K562 treated with DMSO at 1 percent for 4 hours (cell line): ENCODE results near the gene ZNF253. TPM values are rescaled to one million over a fixed set of nuclear protein-coding genes. Genes with fewer than 3 reads are reported as not detected.

Experiments
- total RNA-seq: library from RNA; unstranded; fragments of 300-600 nt; gene quantifications from 2 replicates; pipeline ENCODE4 v1.2.3, GENCODE V29; 2022; ENCODE audit not compliant: insufficient read depth

Gene ZNF253
- total RNA-seq, result 2.4 and 4.5 TPM in 2 replicates

GRCh38 chr19:19865750-19866610 lies at the start of gene ZNF253:
Gene ZNF253 (plus strand): TSS chr19:19865882. CDS start chr19:19865997, 115 bp downstream.

GRCh38 chr19:19821366-19821951 lies 44.2 kb upstream of the ZNF253 start, which contains the start of gene ZNF506:
Gene ZNF506 (minus strand): TSS chr19:19821750. CDS start chr19:19821603, 147 bp downstream.

GRCh38 chr19:19900729-19901444 lies 35.2 kb downstream of the ZNF253 start, which contains the start of gene ZNF93:
Gene ZNF93 (plus strand): TSS chr19:19900946. CDS start chr19:19901089, 143 bp downstream.

Other genes with a start within 250 kb of the ZNF253 start
- 2.6 and 3.4 TPM in 2 replicates for gene PBX4, start 247.2 kb upstream of the ZNF253 start, total RNA-seq
- gene LPAR2, start 237.7 kb upstream of the ZNF253 start, total RNA-seq, result 11.9 and 19.4 TPM in 2 replicates
- 13.6 and 13.9 TPM in 2 replicates for gene GMIP, start 222.2 kb upstream of the ZNF253 start, total RNA-seq
- gene ATP13A1, start 202.2 kb upstream of the ZNF253 start, total RNA-seq, result 62.5 and 84.4 TPM in 2 replicates
- 5.7 and 5.8 TPM in 2 replicates for gene ZNF101, start 197.0 kb upstream of the ZNF253 start, total RNA-seq
- gene ZNF14, start 132.8 kb upstream of the ZNF253 start, total RNA-seq, result 2.9 and 4.0 TPM in 2 replicates
- gene ZNF506, start 44.1 kb upstream of the ZNF253 start, total RNA-seq, result not detected in 2 replicates
- gene ZNF93, start 35.1 kb downstream of the ZNF253 start, total RNA-seq, result 7.1 and 15.1 TPM in 2 replicates
- gene ZNF682, start 173.6 kb downstream of the ZNF253 start, total RNA-seq, result not detected in 2 replicates
- 0.97 and 2.3 TPM in 2 replicates for gene ZNF90, start 212.1 kb downstream of the ZNF253 start, total RNA-seq